HEK293T (cell line): ENCODE data around the gene CGB1.

Source experiments
- ARNT ChIP-seq: fragments of 450-650 bp; IDR thresholded peaks from 2 replicates; pipeline ENCODE4 v1.6.1; 2017; ENCODE audit warnings: mild to moderate bottlenecking
- BHLHE40 ChIP-seq: fragments of 450-650 bp; IDR thresholded peaks from 2 replicates; pipeline ENCODE4 v1.6.1; 2016; ENCODE audit warnings: mild to moderate bottlenecking, moderate library complexity, borderline replicate concordance
- CTBP1 ChIP-seq: fragments of 450-650 bp; IDR thresholded peaks from 2 replicates; pipeline ENCODE4 v1.6.1; 2016; ENCODE audit warnings: borderline replicate concordance
- ELF4 ChIP-seq: fragments of 450-650 bp; IDR thresholded peaks from 2 replicates; pipeline ENCODE4 v1.6.1; 2017; ENCODE audit warnings: antibody characterized with exemption
- FOXA1 ChIP-seq: fragments of 450-650 bp; IDR thresholded peaks from 2 replicates; pipeline ENCODE4 v1.6.1; 2016; ENCODE audit warnings: mild to moderate bottlenecking
- FOXK2 ChIP-seq: fragments of 450-650 bp; IDR thresholded peaks from 2 replicates; pipeline ENCODE4 v1.6.1; 2016; ENCODE audit warnings: mild to moderate bottlenecking
- FOXM1 ChIP-seq: fragments of 450-650 bp; IDR thresholded peaks from 2 replicates; pipeline ENCODE4 v1.6.1; 2017; ENCODE audit warnings: mild to moderate bottlenecking, borderline replicate concordance
- LEF1 ChIP-seq: fragments of 450-650 bp; IDR thresholded peaks from 2 replicates; pipeline ENCODE4 v1.6.1; 2017; ENCODE audit warnings: mild to moderate bottlenecking, borderline replicate concordance
- TARDBP ChIP-seq: fragments of 450-650 bp; IDR thresholded peaks from 2 replicates; pipeline ENCODE4 v1.6.1; 2016
- ZNF384 ChIP-seq: fragments of 450-650 bp; IDR thresholded peaks from 2 replicates; pipeline ENCODE4 v1.6.1; 2016

DNA sequence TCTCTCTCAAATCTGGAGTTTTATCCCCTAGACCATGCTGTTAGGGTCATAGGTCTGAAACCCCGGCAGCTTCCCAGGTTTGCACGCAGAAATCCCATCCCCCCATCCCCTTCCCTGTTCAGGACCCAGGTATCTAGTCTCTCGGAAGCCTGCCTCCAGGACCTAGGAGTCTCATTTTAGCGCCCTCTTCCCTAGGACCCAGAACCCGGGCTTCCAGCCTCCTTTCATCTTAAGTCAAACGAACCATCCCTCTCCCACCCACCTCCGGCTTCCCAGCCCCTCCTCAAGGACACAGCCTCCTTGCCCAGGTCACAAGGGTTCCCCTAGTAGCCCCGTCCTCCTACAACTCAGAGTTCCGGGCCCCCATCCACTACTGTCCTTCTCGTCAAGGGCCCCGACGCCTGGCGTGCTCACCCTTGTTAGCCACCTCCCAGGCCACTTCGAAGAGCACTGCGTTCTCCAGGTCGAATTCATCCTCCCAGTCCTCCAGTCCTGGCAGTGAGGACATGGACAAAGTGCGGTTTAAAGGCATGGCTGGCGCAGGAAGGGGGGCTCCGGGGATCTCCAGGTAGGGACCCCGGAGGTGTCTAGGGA is 44.0 kb downstream of the CGB1 start:
- no peak for TF ChIP-seq ARNT
- no peak for TF ChIP-seq LEF1
- no peak for TF ChIP-seq TARDBP
- no peak for TF ChIP-seq CTBP1
- no peak for TF ChIP-seq BHLHE40
- TF ChIP-seq FOXK2: no peak
- TF ChIP-seq FOXA1: no peak
- no peak for TF ChIP-seq FOXM1
- TF ChIP-seq ZNF384: no peak
- no peak for TF ChIP-seq ELF4
